Caco-2 (cell line): ENCODE measurements around the gene ASXL1. TPM values are rescaled to one million over a fixed set of nuclear protein-coding genes. Genes with fewer than 3 reads are reported as not detected.
A peak's percentile ranks its signal among the peaks of the same experiment; 100 is the strongest.

ENCODE experiments used
- BruUV-seq: library from RNA; stranded (reverse); fragments of 400-500 nt; replicated peaks from 2 replicates; lab custom pipeline; 2021; lab: Mats Ljungman, UMichigan
- CTCF ChIA-PET: fragments of 300-600 bp; sonication (Branson Sonifier 250); formaldehyde crosslinking; loops from one replicate; lab custom pipeline; 2022; ENCODE audit warnings: antibody characterized with exemption; lab: Charles Lee
- POLR2A ChIA-PET: fragments of 300-600 bp; sonication (Branson Sonifier 250); formaldehyde crosslinking; loops from one replicate; lab custom pipeline; 2022; ENCODE audit warnings: antibody characterized with exemption; lab: Charles Lee
- DNase-seq, 2 experiments: peaks; one replicate each; pipeline versions ENCODE4 v3.0.0 to v3.0.0-alpha.2; 2020 to 2022
- H3K27me3 ChIP-seq: replicated peaks from 2 replicates; pipeline ENCODE4 v1.6.0; 2011; ENCODE audit warnings: low read length; ENCODE audit not compliant: control insufficient read depth, insufficient read depth
- H3K36me3 ChIP-seq: 2 replicates; pipeline ENCODE4 v1.5.1; 2011; ENCODE audit warnings: low read length; ENCODE audit not compliant: control insufficient read depth, insufficient read depth
- H3K4me1 ChIP-seq: fragments of 250-450 bp; sonication (Bioruptor Pico); 2 replicates; pipeline ENCODE4 v1.5.1; 2020; ENCODE audit warnings: mild to moderate bottlenecking
- H3K4me3 ChIP-seq: 2 replicates; pipeline ENCODE4 v1.5.1; 2011; ENCODE audit warnings: low read depth, mild to moderate bottlenecking, control low read depth, low read length
- H3K9me3 ChIP-seq: fragments of 250-450 bp; sonication (Bioruptor Pico); 2 replicates; pipeline ENCODE4 v1.5.1; 2020; ENCODE audit warnings: mild to moderate bottlenecking, moderate library complexity
- H3K27ac Mint-ChIP-seq: one replicate; pipeline ENCODE4 v1.8.0; 2022; ENCODE audit warnings: mixed read lengths; ENCODE audit not compliant: unreplicated experiment
- H3K27me3 Mint-ChIP-seq: one replicate; pipeline ENCODE4 v1.8.0; 2022; ENCODE audit warnings: mixed read lengths; ENCODE audit not compliant: insufficient read depth, unreplicated experiment
- H3K36me3 Mint-ChIP-seq: one replicate; pipeline ENCODE4 v1.8.0; 2022; ENCODE audit warnings: mild to moderate bottlenecking, mixed read lengths; ENCODE audit not compliant: insufficient read depth, unreplicated experiment
- H3K4me1 Mint-ChIP-seq: one replicate; pipeline ENCODE4 v1.8.0; 2022; ENCODE audit warnings: low read depth, mixed read lengths; ENCODE audit not compliant: unreplicated experiment
- H3K4me3 Mint-ChIP-seq: one replicate; pipeline ENCODE4 v1.8.0; 2022; ENCODE audit warnings: mild to moderate bottlenecking, moderate library complexity, mixed read lengths; ENCODE audit not compliant: unreplicated experiment
- H3K9me3 Mint-ChIP-seq: one replicate; pipeline ENCODE4 v1.8.0; 2022; ENCODE audit warnings: mixed read lengths; ENCODE audit not compliant: unreplicated experiment
- CTCF ChIP-seq, 2 experiments: fragments of 200-600 bp in 1 of 2; IDR thresholded peaks; 1 replicate in 1 of 2; 2 replicates in 1 of 2; pipeline versions ENCODE4 v1.5.1 to v1.8.0; 2011 to 2022; ENCODE audit warnings: antibody characterized with exemption in 1 of 2, control low read depth in 1 of 2, inconsistent platforms in 1 of 2, low read depth in 1 of 2, low read length in 1 of 2, mild to moderate bottlenecking in 1 of 2, moderate library complexity in 1 of 2; ENCODE audit not compliant: insufficient read depth in 1 of 2, severe bottlenecking in 1 of 2, unreplicated experiment in 1 of 2
- intact Hi-C: fragments of 100-400 bp; cut with micrococcal nuclease; formaldehyde crosslinking; loops from one replicate; pipeline ENCODE4 v1.10.0; 2022; ENCODE audit not compliant: unreplicated experiment
- total RNA-seq: library from RNA; stranded (reverse); gene quantifications from 2 replicates; pipeline ENCODE4 v1.2.3, GENCODE V29; 2022

ASXL1 gene
- total RNA-seq, 1 experiment from 2014 or later: 226 TPM

- CTCF ChIA-PET: no interaction called here
- Mint-ChIP-seq H3K4me3 (no peak overlapping the region), H3K4me1 (peaks cover 1% of the 10 kb centered on the region), H3K9me3 (no peaks in the 10 kb centered on the region), H3K27me3 (no peaks in the 10 kb centered on the region), H3K27ac (no peak overlapping the region), H3K36me3 (peaks cover 68% of the 10 kb centered on the region)
- DNase-seq: no peak
- TF ChIP-seq CTCF (IDR thresholded peaks at IDR 0.05; ENCODE audit: insufficient read depth in 1 of 2, low read depth in 1 of 2, low read length in 1 of 2, severe bottlenecking in 1 of 2, unreplicated experiment in 1 of 2): no peak
- Histone ChIP-seq H3K27me3 (no peaks in the 10 kb centered on the region), H3K4me3 (no peak overlapping the region), H3K9me3 (no peaks in the 10 kb centered on the region), H3K36me3 (peaks cover 4% of the 10 kb centered on the region), H3K4me1 (no peaks in the 10 kb centered on the region)
- intact Hi-C loops: no loop called here
- POLR2A ChIA-PET: no interaction called here
- no TSS peak for BruUV-seq
Observed at GRCh38 chr20:32391003-32391402, 32.9 kb downstream of the ASXL1 start.

- CTCF ChIA-PET: no interaction called here
Observed at GRCh38 chr20:32395066-32395465, 36.9 kb downstream of the ASXL1 start.

GRCh38 chr20:32396646-32397160 is 38.6 kb downstream of the ASXL1 start:
- CTCF ChIA-PET: no interaction called here
- POLR2A ChIA-PET: interaction anchor here (0.6 kb wide), 1 partner anchor 195 kb away, joined by 5 read pairs; no protein-coding TSS in a partner anchor
- no peak overlapping the region for H3K4me3 ChIP-seq
- no peak for TF ChIP-seq CTCF (IDR thresholded peaks at IDR 0.05; ENCODE audit: insufficient read depth in 1 of 2, low read depth in 1 of 2, low read length in 1 of 2, severe bottlenecking in 1 of 2, unreplicated experiment in 1 of 2)
- Mint-ChIP-seq H3K36me3 (peaks cover 71% of the 10 kb centered on the region), H3K4me3 (no peak overlapping the region), H3K4me1 (no peaks in the 10 kb centered on the region), H3K27me3 (no peaks in the 10 kb centered on the region), H3K9me3 (no peaks in the 10 kb centered on the region), H3K27ac (no peak overlapping the region)
- H3K36me3 ChIP-seq: peaks cover 3% of the 10 kb centered on the region
- H3K4me1 ChIP-seq: no peaks in the 10 kb centered on the region
- BruUV-seq: no TSS peak
- DNase-seq: no peak
- no peaks in the 10 kb centered on the region for H3K27me3 ChIP-seq
- intact Hi-C loops: no loop called here
- no peaks in the 10 kb centered on the region for H3K9me3 ChIP-seq

More at GRCh38 chr20:32395066-32395465, 36.9 kb downstream of the ASXL1 start:
- no peak for TF ChIP-seq CTCF (IDR thresholded peaks at IDR 0.05; ENCODE audit: insufficient read depth in 1 of 2, low read depth in 1 of 2, low read length in 1 of 2, severe bottlenecking in 1 of 2, unreplicated experiment in 1 of 2)
- Histone ChIP-seq H3K4me3 (no peak overlapping the region), H3K27me3 (no peaks in the 10 kb centered on the region), H3K36me3 (peaks cover 4% of the 10 kb centered on the region), H3K4me1 (no peaks in the 10 kb centered on the region), H3K9me3 (no peaks in the 10 kb centered on the region)
- H3K27me3 Mint-ChIP-seq: no peaks in the 10 kb centered on the region
- BruUV-seq: no TSS peak
- H3K9me3 Mint-ChIP-seq: no peaks in the 10 kb centered on the region
- intact Hi-C loops: no loop called here
- no peak overlapping the region for H3K4me3 Mint-ChIP-seq
- DNase-seq: no peak
- POLR2A ChIA-PET: no interaction called here
- no peaks in the 10 kb centered on the region for H3K4me1 Mint-ChIP-seq
- peak overlapping the region; percentile 15 for H3K27ac Mint-ChIP-seq
- H3K36me3 Mint-ChIP-seq: peaks cover 69% of the 10 kb centered on the region
